ENCODE results near the gene RABGAP1.

Gene RABGAP1

GRCh38 chr9:123115146-123115913, 174.5 kb downstream of the RABGAP1 start:
- peaks cover 5% of the 10 kb centered on the region for H3K36me3 Mint-ChIP-seq (ENCODE audit: low read depth)
- no peak overlapping the region for H3K4me3 Mint-ChIP-seq
- intact Hi-C loops (cut with micrococcal nuclease) = no loop called here
- no peaks in the 10 kb centered on the region for H3K27me3 Mint-ChIP-seq
- no peaks in the 10 kb centered on the region for H3K4me1 Mint-ChIP-seq (ENCODE audit: low read depth)
- H3K9me3 Mint-ChIP-seq = no peaks in the 10 kb centered on the region
- H3K27ac Mint-ChIP-seq = no peak overlapping the region

GRCh38 chr9:123116036-123116435, 175.2 kb downstream of the RABGAP1 start:
- Mint-ChIP-seq H3K4me3 (no peak overlapping the region), H3K36me3 (ENCODE audit: low read depth) (no peaks in the 10 kb centered on the region), H3K9me3 (no peaks in the 10 kb centered on the region), H3K27me3 (no peaks in the 10 kb centered on the region), H3K4me1 (ENCODE audit: low read depth) (no peaks in the 10 kb centered on the region), H3K27ac (no peak overlapping the region)
- intact Hi-C loops (cut with micrococcal nuclease) = no loop called here

DNA sequence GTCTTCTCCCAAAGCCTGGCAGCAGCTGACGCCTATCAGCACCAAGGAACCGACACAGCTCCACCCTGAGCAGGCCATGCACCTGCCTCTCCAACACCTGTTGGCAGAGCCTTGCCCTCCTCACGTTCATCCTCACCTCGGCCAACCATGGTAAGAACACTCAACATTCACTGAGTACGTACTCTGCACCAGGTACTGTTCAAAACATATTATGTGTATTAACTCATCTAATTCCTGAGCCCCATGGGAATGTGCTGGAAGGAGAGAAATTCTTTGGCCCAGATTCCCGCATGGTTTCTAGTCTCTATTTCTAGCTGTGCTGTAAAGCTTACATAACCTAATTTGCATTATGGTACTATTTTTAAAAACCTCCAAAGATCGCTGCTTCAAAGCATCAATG, 178.7 kb downstream of the RABGAP1 start:
- Mint-ChIP-seq H3K27me3 (no peaks in the 10 kb centered on the region), H3K4me1 (ENCODE audit: low read depth) (no peaks in the 10 kb centered on the region), H3K36me3 (ENCODE audit: low read depth) (no peaks in the 10 kb centered on the region), H3K27ac (no peak overlapping the region), H3K9me3 (no peaks in the 10 kb centered on the region), H3K4me3 (no peak overlapping the region)
- intact Hi-C loops (cut with micrococcal nuclease) = no loop called here

DNA sequence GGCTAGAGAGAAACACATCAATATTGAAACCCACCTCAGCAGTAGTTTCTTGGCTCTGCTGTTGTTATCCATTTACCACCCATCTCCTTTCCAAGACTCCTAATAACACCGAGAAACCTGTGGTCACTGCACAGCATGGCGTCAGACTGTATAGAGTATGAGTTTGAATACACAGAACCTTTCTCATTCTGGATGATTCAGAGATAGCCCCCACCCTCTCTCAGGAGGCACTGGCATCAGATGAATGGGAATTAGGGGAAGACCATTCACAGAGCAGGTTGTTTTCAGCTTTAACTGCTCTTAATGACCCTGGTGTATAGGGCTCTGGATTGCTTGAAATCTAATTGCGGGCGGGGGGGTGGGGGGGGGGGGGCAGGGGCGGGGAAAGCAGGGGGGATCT, 179.3 kb downstream of the RABGAP1 start:
- Mint-ChIP-seq H3K4me3 (no peak overlapping the region), H3K9me3 (no peaks in the 10 kb centered on the region), H3K36me3 (ENCODE audit: low read depth) (no peaks in the 10 kb centered on the region), H3K27me3 (no peaks in the 10 kb centered on the region), H3K4me1 (ENCODE audit: low read depth) (no peaks in the 10 kb centered on the region), H3K27ac (no peak overlapping the region)
- intact Hi-C loops (cut with micrococcal nuclease) = no loop called here

- Mint-ChIP-seq H3K4me3 (no peak overlapping the region), H3K27ac (no peak overlapping the region)
- intact Hi-C loops (cut with micrococcal nuclease) = no loop called here
These were observed 180.1 kb downstream of the RABGAP1 start for GRCh38 chr9:123120953-123121352.

GRCh38 chr9:123121457-123121856, 180.6 kb downstream of the RABGAP1 start:
- H3K27ac Mint-ChIP-seq = no peak overlapping the region
- no peaks in the 10 kb centered on the region for H3K4me1 Mint-ChIP-seq (ENCODE audit: low read depth)
- no peaks in the 10 kb centered on the region for H3K27me3 Mint-ChIP-seq
- intact Hi-C loops (cut with micrococcal nuclease) = no loop called here
- H3K36me3 Mint-ChIP-seq (ENCODE audit: low read depth) = no peaks in the 10 kb centered on the region
- no peak overlapping the region for H3K4me3 Mint-ChIP-seq
- no peaks in the 10 kb centered on the region for H3K9me3 Mint-ChIP-seq

More at GRCh38 chr9:123120953-123121352, 180.1 kb downstream of the RABGAP1 start:
- Mint-ChIP-seq H3K36me3 (ENCODE audit: low read depth) (no peaks in the 10 kb centered on the region), H3K4me1 (ENCODE audit: low read depth) (no peaks in the 10 kb centered on the region), H3K9me3 (no peaks in the 10 kb centered on the region), H3K27me3 (no peaks in the 10 kb centered on the region)

GRCh38 chr9:123127512-123128075, 186.8 kb downstream of the RABGAP1 start:
- intact Hi-C loops (cut with micrococcal nuclease) = no loop called here
- Mint-ChIP-seq H3K4me1 (ENCODE audit: low read depth) (no peaks in the 10 kb centered on the region), H3K4me3 (no peak overlapping the region), H3K9me3 (no peaks in the 10 kb centered on the region), H3K27ac (no peak overlapping the region), H3K27me3 (no peaks in the 10 kb centered on the region), H3K36me3 (ENCODE audit: low read depth) (no peaks in the 10 kb centered on the region)

- Mint-ChIP-seq H3K36me3 (ENCODE audit: low read depth) (no peaks in the 10 kb centered on the region), H3K27me3 (no peaks in the 10 kb centered on the region), H3K27ac (no peak overlapping the region), H3K9me3 (no peaks in the 10 kb centered on the region), H3K4me3 (no peak overlapping the region), H3K4me1 (ENCODE audit: low read depth) (no peaks in the 10 kb centered on the region)
- intact Hi-C loops (cut with micrococcal nuclease) = no loop called here
These were observed 187.8 kb downstream of the RABGAP1 start for GRCh38 chr9:123128591-123128990.

DNA sequence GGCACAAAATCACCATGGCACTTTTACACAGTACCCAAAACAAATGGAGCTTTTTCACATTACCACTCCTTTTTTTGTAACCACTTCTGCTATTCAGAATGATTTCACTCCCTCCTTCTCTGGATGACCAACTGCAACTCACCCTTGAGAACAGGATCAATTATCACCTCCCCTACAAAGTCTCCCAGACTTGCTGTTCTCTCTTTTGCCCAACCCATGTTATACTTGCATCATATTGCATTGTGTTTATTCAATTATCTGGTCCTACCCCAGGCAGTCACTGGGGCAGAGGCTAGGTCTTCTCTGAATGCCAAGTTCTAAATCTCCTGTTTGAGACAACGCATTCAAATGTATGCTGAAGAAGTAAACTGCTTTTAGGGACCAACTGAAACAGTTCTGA, 188.6 kb downstream of the RABGAP1 start:
- intact Hi-C loops (cut with micrococcal nuclease) = no loop called here
- no peaks in the 10 kb centered on the region for H3K9me3 Mint-ChIP-seq
- H3K4me3 Mint-ChIP-seq = no peak overlapping the region
- no peaks in the 10 kb centered on the region for H3K4me1 Mint-ChIP-seq (ENCODE audit: low read depth)
- H3K36me3 Mint-ChIP-seq (ENCODE audit: low read depth) = no peaks in the 10 kb centered on the region
- H3K27ac Mint-ChIP-seq = no peak overlapping the region
- H3K27me3 Mint-ChIP-seq = no peaks in the 10 kb centered on the region

- Mint-ChIP-seq H3K27me3 (no peaks in the 10 kb centered on the region), H3K4me3 (no peak overlapping the region), H3K27ac (no peak overlapping the region), H3K36me3 (ENCODE audit: low read depth) (no peaks in the 10 kb centered on the region), H3K9me3 (no peaks in the 10 kb centered on the region), H3K4me1 (ENCODE audit: low read depth) (no peaks in the 10 kb centered on the region)
- intact Hi-C loops (cut with micrococcal nuclease) = no loop called here
These were observed 190.4 kb downstream of the RABGAP1 start for GRCh38 chr9:123131258-123131657.

DNA sequence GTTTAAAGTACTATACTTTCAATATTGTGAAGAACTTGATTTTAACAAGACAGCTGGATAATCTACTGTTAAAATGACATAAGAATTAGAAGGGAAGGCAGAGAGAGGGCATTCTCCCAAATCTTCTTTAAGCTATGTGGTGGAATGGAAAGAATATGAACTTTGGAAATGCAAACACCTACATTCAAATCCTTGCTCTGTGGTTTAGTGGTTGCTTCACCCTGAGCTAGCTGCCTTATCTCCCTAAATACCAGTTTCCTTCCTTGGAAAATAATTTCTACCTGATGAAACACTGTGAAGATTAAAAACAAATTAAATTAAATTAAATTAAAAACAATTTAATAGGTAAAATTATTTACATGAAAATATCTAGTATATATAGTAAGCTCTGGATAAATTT, 191.2 kb downstream of the RABGAP1 start:
- H3K4me1 Mint-ChIP-seq (ENCODE audit: low read depth) = no peaks in the 10 kb centered on the region
- no peak overlapping the region for H3K4me3 Mint-ChIP-seq
- intact Hi-C loops (cut with micrococcal nuclease) = no loop called here
- H3K27me3 Mint-ChIP-seq = no peaks in the 10 kb centered on the region
- H3K36me3 Mint-ChIP-seq (ENCODE audit: low read depth) = no peaks in the 10 kb centered on the region
- H3K9me3 Mint-ChIP-seq = no peaks in the 10 kb centered on the region
- H3K27ac Mint-ChIP-seq = no peak overlapping the region

- intact Hi-C loops (cut with micrococcal nuclease) = no loop called here
- Mint-ChIP-seq H3K36me3 (ENCODE audit: low read depth) (no peaks in the 10 kb centered on the region), H3K27ac (no peak overlapping the region), H3K4me3 (no peak overlapping the region), H3K27me3 (no peaks in the 10 kb centered on the region), H3K4me1 (ENCODE audit: low read depth) (no peaks in the 10 kb centered on the region), H3K9me3 (no peaks in the 10 kb centered on the region)
These were observed 191.9 kb downstream of the RABGAP1 start for GRCh38 chr9:123132696-123133095.

DNA sequence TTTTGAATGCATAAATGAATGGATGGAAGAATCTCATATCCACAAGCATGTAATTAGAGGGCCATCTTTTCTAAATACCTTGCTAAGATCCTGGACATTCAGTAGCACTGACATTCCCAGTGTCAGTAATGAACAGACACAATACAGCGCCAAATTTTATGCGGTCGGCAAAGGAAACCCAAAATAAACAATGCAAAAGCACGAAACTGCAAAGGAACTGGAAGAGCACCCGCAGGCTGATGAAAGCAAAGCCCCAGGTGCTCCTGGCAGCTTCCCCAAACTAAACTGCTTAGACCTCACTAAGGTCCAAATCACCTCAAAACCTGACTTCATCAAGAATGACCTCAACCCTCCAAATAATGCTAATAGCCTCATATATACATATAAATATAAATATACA, 194.6 kb downstream of the RABGAP1 start:
- no peaks in the 10 kb centered on the region for H3K27me3 Mint-ChIP-seq
- H3K27ac Mint-ChIP-seq = no peak overlapping the region
- H3K4me3 Mint-ChIP-seq = no peak overlapping the region
- no peaks in the 10 kb centered on the region for H3K4me1 Mint-ChIP-seq (ENCODE audit: low read depth)
- no peaks in the 10 kb centered on the region for H3K36me3 Mint-ChIP-seq (ENCODE audit: low read depth)
- H3K9me3 Mint-ChIP-seq = no peaks in the 10 kb centered on the region
- intact Hi-C loops (cut with micrococcal nuclease) = no loop called here

DNA sequence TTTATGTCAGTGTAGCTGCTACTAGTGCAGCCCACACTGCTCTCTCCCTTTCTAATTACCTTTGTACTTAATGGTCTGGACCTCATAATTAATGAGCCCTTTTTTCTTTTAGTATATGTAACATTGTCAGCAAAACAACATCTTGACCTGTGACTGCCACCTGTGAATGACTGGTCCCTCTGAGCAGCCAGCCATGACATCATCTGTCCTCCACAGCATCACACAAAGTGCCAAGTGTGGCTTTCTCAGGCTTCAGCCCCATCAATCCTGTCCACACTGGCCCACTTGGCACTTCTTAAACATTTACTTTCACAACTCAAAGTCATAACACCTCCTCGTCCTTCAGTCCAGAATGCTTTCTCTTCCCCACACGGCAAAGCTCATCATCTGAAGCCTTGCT, 197.3 kb downstream of the RABGAP1 start:
- intact Hi-C loops (cut with micrococcal nuclease) = no loop called here
- H3K36me3 Mint-ChIP-seq (ENCODE audit: low read depth) = no peaks in the 10 kb centered on the region
- no peak overlapping the region for H3K27ac Mint-ChIP-seq
- no peaks in the 10 kb centered on the region for H3K9me3 Mint-ChIP-seq
- H3K4me1 Mint-ChIP-seq (ENCODE audit: low read depth) = no peaks in the 10 kb centered on the region
- no peaks in the 10 kb centered on the region for H3K27me3 Mint-ChIP-seq
- H3K4me3 Mint-ChIP-seq = no peak overlapping the region

- Mint-ChIP-seq H3K4me1 (ENCODE audit: low read depth) (no peaks in the 10 kb centered on the region), H3K9me3 (no peaks in the 10 kb centered on the region), H3K27ac (no peak overlapping the region), H3K27me3 (no peaks in the 10 kb centered on the region), H3K36me3 (ENCODE audit: low read depth) (no peaks in the 10 kb centered on the region), H3K4me3 (no peak overlapping the region)
- intact Hi-C loops (cut with micrococcal nuclease) = no loop called here
These were observed 208.2 kb downstream of the RABGAP1 start for GRCh38 chr9:123149067-123149466.

Measured in dendritic cell treated with granulocyte-macrophage colony-stimulating factor and Interleukin-4, amounts not matched to agents 40 ng/mL and 50 ng/mL, for 4 days (primary cell).